OCI-LY3 (cell line): ENCODE measurements around the gene PLEKHO1.

Source experiments
- CTCF ChIP-seq: fragments of 200-600, 300-600 bp; sonication (generic); IDR thresholded peaks from 2 replicates; pipeline ENCODE4 v1.5.1; 2014; ENCODE audit warnings: antibody characterized with exemption, low read length, low read depth
- EZH2phosphoT487 ChIP-seq: fragments of 200-600 bp; shearing (Covaris generic); IDR thresholded peaks from 2 replicates; pipeline ENCODE4 v1.6.1; 2018; ENCODE audit warnings: antibody characterized with exemption, mixed run types, low read depth

GRCh38 chr1:150155413-150156071, 5.8 kb downstream of the PLEKHO1 start:
- no peak for TF ChIP-seq CTCF
- TF ChIP-seq EZH2phosphoT487, result no peak
